KMS-11 (cell line): ENCODE results near the gene PIGT.

Experiments used
- H2AFZ ChIP-seq: fragments of 200-600 bp; sonication (generic); 2 replicates; pipeline ENCODE4 v1.6.1; 2016; ENCODE audit warnings: antibody characterized with exemption, mixed run types, low read depth
- H3K27ac ChIP-seq: fragments of 200-600 bp; sonication (generic); 2 replicates; pipeline ENCODE4 v1.6.1; 2016; ENCODE audit warnings: mild to moderate bottlenecking, mixed run types
- H3K27me3 ChIP-seq: fragments of 200-600 bp; sonication (generic); 2 replicates; pipeline ENCODE4 v1.6.1; 2017; ENCODE audit warnings: mild to moderate bottlenecking, low read depth, mixed run types, moderate library complexity; ENCODE audit not compliant: insufficient read depth
- H3K36me3 ChIP-seq: fragments of 200-600 bp; sonication (generic); 2 replicates; pipeline ENCODE4 v1.6.1; 2017; ENCODE audit warnings: mild to moderate bottlenecking, mixed run types; ENCODE audit not compliant: insufficient read depth
- H3K4me1 ChIP-seq: fragments of 200-600 bp; sonication (generic); 2 replicates; pipeline ENCODE4 v1.6.1; 2016; ENCODE audit warnings: mild to moderate bottlenecking, low read depth, mixed run types; ENCODE audit not compliant: poor library complexity, severe bottlenecking
- H3K4me2 ChIP-seq: fragments of 200-600 bp; sonication (generic); 2 replicates; pipeline ENCODE4 v1.7.0; 2016; ENCODE audit warnings: mild to moderate bottlenecking, mixed run types
- H3K4me3 ChIP-seq: fragments of 200-600 bp; sonication (generic); IDR thresholded peaks from 2 replicates; pipeline ENCODE4 v1.6.1; 2017; ENCODE audit warnings: low read depth, low read length, mixed read lengths; ENCODE audit not compliant: insufficient read depth
- H3K79me2 ChIP-seq: fragments of 200-600 bp; sonication (generic); 2 replicates; pipeline ENCODE4 v1.6.1; 2016; ENCODE audit warnings: low read depth, mixed run types; ENCODE audit not compliant: insufficient read depth
- H3K9ac ChIP-seq: fragments of 200-600 bp; sonication (generic); 2 replicates; pipeline ENCODE4 v1.6.1; 2016; ENCODE audit warnings: mild to moderate bottlenecking, mixed run types
- H4K20me1 ChIP-seq: fragments of 200-600 bp; sonication (generic); 2 replicates; pipeline ENCODE4 v1.6.1; 2016; ENCODE audit warnings: mild to moderate bottlenecking, mixed run types; ENCODE audit not compliant: insufficient read depth
- CTCF ChIP-seq: fragments of 200-600 bp; sonication (generic); conservative IDR thresholded peaks from 2 replicates; pipeline ENCODE4 v1.6.1; 2017; ENCODE audit warnings: low read depth, mild to moderate bottlenecking, antibody characterized with exemption, low read length, moderate library complexity, mixed read lengths

The PIGT gene

GRCh38 chr20:45429618-45430017 is 13.7 kb downstream of the PIGT start:
- no peaks in the 10 kb centered on the region for H4K20me1 ChIP-seq
- no peak overlapping the region for H3K4me2 ChIP-seq
- no peak overlapping the region for H3K27ac ChIP-seq
- H3K79me2 ChIP-seq, result no peaks in the 10 kb centered on the region
- no peak overlapping the region for H3K9ac ChIP-seq
- no peaks in the 10 kb centered on the region for H3K4me1 ChIP-seq
- no peak for TF ChIP-seq CTCF
- 0 out of 2 replicates have a peak, but pooled peaks cover under 1% of the 10 kb centered on the region for H3K36me3 ChIP-seq
- H3K4me3 ChIP-seq, result no peak overlapping the region
- H2AFZ ChIP-seq, result no peak overlapping the region
- no peaks in the 10 kb centered on the region for H3K27me3 ChIP-seq

GRCh38 chr20:45432294-45432693 is 16.4 kb downstream of the PIGT start:
- Histone ChIP-seq H3K4me3 (no peak overlapping the region), H2AFZ (no peak overlapping the region), H3K4me2 (no peak overlapping the region), H3K4me1 (peaks cover 7% of the 10 kb centered on the region), H3K27ac (no peak overlapping the region), H3K36me3 (no peaks in the 10 kb centered on the region), H3K9ac (no peak overlapping the region), H3K79me2 (no peaks in the 10 kb centered on the region), H4K20me1 (no peaks in the 10 kb centered on the region), H3K27me3 (no peaks in the 10 kb centered on the region; the same call in 1 of the 2 replicates)
- TF ChIP-seq CTCF, result no peak

GRCh38 chr20:45433316-45433715 is 17.4 kb downstream of the PIGT start:
- Histone ChIP-seq H4K20me1 (no peaks in the 10 kb centered on the region), H3K4me2 (no peak overlapping the region), H3K4me3 (no peak overlapping the region), H3K9ac (no peak overlapping the region), H3K4me1 (peaks cover 7% of the 10 kb centered on the region), H3K27ac (no peak overlapping the region), H2AFZ (no peak overlapping the region), H3K27me3 (no peaks in the 10 kb centered on the region; the same call in 1 of the 2 replicates), H3K79me2 (no peaks in the 10 kb centered on the region), H3K36me3 (no peaks in the 10 kb centered on the region)
- TF ChIP-seq CTCF, result no peak

GRCh38 chr20:45433976-45434375 is 18.0 kb downstream of the PIGT start:
- peaks cover 7% of the 10 kb centered on the region for H3K4me1 ChIP-seq

More at GRCh38 chr20:45433976-45434375, 18.0 kb downstream of the PIGT start:
- no peak for TF ChIP-seq CTCF
- no peaks in the 10 kb centered on the region for H3K79me2 ChIP-seq
- no peak overlapping the region for H2AFZ ChIP-seq
- H4K20me1 ChIP-seq, result no peaks in the 10 kb centered on the region
- H3K4me3 ChIP-seq, result no peak overlapping the region
- H3K36me3 ChIP-seq, result no peaks in the 10 kb centered on the region
- no peaks in the 10 kb centered on the region; the same call in 1 of the 2 replicates for H3K27me3 ChIP-seq
- H3K9ac ChIP-seq, result no peak overlapping the region
- H3K27ac ChIP-seq, result no peak overlapping the region
- no peak overlapping the region for H3K4me2 ChIP-seq
